Stimulated activated CD4-positive, alpha-beta T cell treated with anti-CD3 and anti-CD28 coated beads, Interleukin-12 subunit alpha, Interleukin-12 subunit beta, amount 100 ng/mL, for 48 hours (primary cell): ENCODE data around the gene DAPK3.
"Not testable (repeated sequence)": the region's sequence is repeated elsewhere in the genome, so short reads cannot be mapped to it uniquely, and the experiment has no call there.

Experiments used
- DNase-seq, 3 donors: peaks; one replicate each; pipeline ENCODE4 v3.0.0-alpha.2; 2020; ENCODE audit warnings: low read depth in 2 of 3, low spot score in 1 of 3

Gene DAPK3

DNA sequence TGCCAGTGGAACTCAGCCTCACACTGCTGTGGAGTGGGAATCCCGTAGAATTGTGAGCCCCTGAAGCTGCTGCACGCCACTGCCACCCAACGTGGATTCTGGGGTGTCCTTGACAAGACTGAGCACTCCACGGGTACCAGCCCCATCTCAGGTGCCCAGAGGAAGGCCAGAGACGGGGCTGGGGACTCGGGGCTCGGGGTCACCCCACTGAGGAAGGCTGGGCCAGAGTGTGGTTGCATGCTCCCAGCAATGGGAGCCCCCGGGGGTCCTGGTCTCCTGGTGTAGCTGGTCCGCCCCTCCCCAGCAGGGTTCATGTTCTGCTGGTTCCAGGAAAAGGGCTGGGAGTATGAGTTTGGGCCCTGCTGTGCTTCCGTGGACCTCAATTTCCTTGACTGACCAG is 15.2 kb downstream of the DAPK3 start:
- no peak for DNase-seq

DNA sequence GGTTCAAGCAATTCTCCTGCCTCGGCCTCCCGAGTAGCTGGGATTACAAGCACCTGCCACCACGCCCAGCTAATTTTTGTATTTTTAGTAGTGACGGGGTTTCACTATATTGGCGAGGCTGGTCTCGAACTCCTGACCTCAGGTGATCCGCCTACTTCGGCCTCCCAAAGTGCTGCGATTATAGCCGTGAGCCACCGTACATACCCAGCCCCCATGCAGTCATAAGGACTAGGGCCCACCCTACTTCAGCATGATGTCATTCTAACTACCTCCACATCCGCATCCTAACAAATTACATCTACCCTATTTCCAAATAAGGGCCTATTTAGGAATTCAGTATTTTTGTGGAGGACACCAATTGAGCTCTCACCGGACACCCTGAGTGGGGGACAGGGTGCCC is 15.6 kb downstream of the DAPK3 start:
- not testable (repeated sequence) for DNase-seq

DNA sequence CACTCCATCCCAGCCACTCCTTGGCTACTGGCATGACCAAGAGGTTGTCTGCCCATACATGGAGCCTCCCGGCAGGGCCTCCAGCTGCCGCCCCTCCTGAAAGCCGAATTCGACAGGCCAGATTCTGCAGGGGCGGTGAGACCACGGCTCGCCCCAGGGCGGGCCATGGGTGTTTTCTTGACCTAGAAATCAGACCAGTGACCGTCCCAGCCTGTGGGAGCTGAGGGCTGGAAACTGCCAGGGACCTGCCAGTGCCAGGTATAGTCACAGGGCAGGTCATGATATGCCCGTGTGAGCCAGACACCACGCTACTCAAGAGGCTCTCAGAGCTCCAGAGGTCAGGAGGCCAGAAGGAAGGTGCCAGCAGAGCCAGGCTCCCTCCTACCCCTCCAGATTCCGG is 16.8 kb downstream of the DAPK3 start:
- DNase-seq, result no peak

DNA sequence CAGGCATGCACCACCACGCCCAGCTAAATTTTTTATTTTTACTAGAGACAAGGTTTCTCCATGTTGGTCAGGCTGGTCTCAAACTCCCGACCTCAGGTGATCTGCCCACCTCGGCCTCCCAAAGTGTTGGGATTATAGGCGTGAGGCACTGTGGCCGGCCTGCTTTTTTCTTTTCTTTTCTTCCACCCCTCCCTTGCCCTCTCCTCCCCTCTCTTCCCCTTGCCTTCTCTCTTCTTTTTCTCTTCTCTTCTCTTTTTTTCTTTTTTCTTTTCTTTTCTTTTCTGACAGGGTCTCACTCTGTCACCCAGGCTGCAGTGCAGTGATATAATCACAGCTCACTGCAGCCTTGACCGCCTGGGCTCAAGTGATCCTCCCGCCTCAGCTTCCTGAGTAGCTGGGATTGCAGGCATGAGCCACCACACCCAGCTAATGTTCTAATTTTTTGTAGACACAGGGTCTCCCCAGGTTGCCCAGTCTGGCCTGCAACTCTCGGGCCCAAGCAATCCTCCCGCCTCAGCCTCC is 18.1 kb downstream of the DAPK3 start:
- DNase-seq, result not testable (repeated sequence)

DNA sequence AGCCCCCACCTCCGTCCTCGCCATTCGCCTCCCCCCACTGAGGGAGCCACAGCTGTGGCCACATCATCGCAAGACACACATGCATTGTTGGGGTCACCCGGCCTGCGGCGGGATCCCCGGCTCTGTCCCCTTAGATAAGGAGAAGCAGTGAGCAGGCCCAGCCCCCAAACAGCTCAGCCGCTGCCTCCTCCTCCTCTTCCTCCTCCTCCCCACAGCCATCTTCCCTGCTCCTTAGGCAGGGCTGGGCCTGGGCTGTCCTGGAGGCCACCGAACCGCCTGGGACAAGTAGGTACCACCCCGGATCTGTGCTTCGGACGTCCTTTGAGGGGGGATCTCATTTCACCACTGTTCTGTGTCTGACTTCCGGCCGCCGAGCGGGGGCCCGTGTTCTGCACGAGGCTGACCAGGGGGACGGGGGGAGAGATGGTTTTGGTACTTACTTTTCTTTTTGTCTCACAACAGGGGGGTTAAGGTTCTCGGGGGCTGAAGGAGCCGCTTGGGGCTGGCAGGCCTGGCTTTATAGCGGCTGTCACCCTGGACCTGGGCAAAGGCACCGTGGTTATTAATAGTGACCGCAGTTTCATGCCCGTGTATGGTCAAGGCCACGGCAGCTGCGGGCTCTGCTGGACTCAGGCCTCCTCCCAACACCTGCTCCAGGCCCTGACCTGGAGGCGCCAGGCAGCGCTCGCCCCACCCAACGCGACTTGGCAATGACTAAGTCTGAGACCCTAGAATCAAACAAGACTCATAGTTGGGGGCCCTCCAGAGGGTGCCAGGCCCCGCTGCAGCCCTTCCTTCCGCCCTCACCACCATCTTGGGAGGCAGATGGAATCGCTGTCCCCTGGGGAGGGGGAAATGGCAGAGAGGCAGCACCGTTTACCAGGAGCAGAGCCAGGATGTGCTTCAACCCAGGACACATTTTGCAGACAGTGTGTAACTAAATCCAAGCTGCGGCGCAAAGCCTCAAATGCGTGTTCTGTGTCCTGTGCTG is 19.7 kb downstream of the DAPK3 start:
- peak in 1 of 3 donors; percentile 6 for DNase-seq

DNA sequence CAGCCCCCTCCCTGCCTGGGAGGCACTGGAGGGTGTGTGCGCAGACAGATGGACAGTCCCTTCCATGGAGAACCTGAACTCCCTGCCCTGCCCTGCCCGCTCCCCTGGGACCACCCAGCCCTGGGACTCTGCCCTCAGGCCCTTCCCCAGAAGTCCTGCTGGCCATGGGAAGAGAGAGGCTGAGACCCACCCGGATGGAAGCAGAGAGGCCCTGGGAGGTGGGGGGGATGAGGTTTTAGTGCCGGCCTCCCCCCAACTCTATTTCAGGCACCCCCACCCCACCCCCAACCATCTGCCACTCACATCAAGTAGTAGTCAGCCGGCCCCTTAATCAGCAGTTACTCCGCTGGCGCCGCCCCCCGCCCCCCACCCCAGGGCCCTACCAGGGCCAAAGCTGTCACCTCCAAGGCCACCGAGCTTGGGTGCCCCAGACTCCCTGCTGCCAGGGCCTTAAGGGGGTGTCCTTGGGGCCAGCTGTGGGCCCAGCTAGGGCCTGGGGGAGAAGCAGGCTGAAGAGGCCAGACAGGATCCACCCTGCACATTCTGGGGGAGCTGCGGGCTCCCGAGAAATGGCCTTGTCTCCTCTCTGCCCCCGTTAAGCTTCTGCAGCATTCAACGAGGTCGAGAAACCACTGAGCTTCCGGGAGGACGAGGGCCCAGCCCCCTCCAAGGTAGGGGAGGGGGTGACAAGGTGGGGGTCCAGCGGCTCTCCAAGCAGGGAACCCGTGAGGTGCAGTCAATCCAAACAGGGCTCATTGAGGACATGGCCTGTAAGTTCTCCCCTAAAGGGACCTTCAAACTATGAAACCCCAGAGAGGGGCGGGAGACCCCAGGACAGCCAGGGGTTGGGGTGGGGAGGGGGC is 20.7 kb downstream of the DAPK3 start:
- DNase-seq, result no peak

DNA sequence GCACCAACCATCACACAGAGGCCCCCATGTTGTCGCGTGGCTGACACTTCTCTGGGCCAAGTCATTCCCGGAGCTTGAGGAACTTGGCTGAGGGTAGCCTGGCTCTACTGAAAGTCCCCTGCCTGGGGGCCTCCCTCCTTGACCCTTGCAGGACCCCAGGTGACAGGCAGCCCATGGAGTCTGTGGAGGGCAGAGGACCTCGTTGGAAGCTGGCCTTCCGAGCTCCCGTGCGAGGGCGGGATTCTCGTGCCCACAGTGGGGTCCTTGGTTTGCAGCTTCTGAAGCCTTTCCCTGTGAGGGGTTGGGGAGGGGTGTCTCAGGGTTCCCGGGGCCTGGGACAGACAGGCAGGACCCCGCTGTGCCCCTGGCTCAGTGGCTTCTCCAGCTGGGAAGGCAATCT is 21.6 kb downstream of the DAPK3 start:
- DNase-seq, result no peak

DNA sequence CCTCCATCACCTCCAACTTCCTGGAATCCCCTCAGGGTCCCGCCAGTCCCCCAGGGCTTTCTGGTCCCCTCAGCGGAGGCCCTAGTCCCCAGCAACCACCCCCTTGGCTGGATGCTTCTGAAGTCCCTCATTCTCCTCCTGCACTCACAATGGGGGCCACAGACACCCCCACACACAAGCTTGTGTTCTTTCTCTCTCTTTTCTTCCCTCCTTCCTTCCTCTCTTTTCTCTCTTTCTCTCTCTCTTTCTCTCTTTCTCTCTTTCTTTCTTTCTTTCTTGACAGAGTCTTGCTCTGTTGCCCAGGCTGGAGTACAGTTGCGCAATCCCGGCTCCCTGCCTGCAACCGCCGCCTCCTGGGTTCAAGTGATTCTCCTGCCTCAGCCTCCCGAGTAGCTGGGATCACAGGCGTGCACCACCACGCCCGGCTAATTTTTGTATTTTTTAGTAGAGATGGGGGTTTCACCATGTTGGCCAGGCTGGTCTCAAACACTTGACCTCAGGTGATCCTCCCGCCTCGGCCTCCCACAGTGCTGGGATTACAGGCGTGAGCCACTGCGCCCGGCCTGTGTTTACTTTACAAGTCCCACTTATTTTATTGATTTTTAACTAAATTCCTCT is 23.5 kb downstream of the DAPK3 start:
- DNase-seq, result not testable (repeated sequence)

DNA sequence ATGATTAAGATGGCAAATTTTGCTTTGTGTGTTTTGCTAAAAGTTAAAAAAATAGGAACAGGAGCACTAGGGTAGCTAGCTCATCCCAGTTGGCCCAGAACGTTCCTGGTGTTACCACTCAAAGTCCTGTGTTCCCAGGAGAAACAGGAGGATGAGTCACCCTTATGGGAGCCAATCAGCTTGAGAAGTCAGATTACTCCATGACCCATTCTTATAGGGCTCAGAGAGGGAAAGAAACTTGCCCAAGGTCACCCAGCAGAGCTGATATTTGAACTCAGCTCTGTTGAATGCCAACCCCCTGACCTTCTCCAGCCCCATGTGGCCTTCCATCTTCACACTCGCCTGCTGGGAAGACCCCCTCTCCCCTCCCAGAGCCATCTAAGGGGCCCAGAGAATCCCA is 25.1 kb downstream of the DAPK3 start:
- no peak for DNase-seq

DNA sequence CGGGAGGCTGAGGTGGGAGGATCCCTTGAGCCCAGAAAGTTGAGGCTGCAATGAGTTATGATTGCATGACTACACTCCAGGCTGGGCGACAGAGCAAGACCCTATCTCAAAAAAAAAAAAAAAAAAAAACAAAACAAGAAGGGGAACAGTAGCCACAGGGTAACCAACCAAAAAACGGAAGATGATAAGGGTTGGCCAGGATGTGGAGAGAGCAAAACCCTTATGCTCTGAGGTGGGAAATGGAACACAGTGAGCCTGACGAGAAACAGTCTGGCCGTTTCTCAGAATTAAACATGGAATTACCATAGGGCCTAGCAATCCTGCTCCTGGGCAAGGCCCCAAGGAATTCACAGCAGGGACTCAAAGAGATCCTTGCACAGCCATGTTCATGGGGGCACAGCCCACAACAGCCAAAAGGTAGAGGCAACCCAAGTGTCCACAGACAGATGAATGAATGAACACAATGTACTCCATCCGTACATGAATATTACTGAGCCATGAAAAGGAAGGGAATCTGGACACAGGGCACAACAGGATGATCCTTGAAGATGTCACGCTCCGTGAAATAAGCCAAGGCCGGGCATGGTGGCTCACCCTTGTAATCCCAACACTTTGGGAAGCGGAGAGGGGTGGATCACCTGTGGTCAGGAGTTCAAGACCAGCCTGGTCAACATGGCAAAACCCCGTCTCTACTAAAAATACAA is 26.7 kb downstream of the DAPK3 start:
- no peak for DNase-seq

DNA sequence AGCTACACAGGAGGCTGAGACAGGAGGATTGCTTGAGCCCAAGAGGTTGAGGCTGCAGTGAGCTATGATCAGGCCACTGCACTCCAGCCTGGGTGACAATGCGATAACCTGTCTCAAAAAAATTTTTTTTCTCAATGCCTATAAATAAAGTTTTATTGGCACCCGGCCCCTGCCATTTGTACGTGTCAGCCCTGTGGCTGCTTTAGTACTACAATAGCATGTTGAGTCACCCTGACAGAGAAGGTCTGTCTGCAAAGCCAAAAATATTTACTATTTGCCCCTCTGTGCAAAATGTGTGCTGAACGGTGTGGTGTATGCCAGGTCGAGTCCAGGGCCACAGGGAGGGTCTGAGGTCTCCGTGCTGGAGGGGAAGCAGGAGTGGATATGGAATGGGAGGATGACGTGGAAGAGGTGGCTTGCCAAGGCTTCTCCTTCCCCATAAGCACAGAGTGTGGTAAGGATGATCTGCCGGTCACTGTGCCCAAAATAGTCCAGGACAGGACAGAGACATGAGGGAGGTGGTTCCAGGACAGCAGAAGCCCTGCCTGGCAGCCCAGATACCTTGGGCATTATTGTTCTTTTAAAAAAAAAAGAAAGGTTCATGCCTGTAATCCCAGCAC is 28.0 kb downstream of the DAPK3 start:
- DNase-seq, result no peak

DNA sequence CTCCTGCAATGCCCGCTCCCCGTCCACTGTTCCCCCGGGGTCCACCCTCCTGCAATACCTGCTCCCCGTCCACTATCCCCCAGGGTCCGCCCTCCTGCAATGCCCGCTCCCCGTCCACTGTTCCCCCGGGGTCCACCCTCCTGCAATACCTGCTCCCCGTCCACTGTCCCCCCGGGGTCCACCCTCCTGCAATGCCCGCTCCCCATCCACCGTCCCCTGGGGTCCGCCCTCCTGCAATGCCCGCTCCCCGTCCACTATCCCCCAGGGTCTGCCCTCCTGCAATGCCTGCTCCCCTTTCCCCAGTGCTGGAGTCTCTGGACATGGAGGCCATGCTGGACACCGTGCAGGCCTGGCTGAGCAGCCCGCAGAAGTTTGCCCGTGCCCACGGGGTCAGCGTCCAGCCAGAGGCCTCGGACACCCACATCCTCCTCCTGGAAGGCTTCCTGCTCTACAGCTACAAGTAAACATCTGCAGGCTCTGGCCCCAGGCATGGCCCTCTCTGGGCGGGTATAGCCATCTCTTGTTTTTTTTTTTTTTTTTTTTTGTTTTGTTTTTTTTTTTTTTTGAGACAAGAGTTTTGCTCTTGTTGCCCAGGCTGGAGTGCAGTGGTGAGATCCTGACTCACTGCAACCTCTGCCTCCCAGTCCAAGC is 32.5 kb downstream of the DAPK3 start:
- not testable (repeated sequence) for DNase-seq

DNA sequence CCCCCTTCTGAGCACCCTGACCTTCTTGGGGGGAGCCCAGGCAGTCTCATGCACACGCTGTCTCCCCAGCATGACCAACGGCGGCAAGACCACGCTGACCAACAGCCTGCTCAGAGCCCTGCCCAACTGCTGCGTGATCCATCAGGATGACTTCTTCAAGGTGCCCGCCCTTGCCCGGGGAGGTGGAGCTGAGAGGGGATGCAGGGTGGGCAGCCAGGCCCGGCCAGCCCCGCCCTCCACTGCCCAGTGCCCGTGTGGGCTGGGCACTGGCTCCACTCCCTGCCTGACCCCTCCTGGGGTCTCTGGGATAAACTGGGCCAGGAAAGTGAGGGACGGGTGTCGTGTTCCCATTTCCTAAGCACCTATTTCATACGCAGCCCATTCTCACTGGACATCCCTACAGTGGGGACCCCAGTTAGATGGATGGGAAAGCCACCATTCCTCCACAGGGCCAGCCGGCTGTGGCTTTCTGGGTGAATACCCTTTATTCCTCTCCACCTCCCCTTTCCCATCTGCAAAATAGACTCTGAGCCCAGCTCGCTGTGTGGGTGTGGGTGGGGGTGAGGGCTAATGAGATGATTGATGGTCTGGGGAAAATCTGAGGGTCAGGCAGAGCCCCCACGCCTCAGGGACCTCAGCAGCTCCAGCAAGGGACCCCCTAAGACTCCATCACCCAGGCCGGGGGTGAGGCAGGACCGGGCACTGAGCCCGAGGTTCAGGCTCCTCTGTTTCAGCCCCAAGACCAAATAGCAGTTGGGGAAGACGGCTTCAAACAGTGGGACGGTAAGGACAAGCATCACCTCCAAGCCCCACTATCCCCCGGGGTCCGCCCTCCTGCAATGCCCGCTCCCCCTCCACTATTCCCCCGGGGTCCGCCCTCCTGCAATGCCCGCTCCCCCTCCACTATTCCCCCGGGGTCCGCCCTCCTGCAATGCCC is 34.1 kb downstream of the DAPK3 start:
- DNase-seq, result no peak

DNA sequence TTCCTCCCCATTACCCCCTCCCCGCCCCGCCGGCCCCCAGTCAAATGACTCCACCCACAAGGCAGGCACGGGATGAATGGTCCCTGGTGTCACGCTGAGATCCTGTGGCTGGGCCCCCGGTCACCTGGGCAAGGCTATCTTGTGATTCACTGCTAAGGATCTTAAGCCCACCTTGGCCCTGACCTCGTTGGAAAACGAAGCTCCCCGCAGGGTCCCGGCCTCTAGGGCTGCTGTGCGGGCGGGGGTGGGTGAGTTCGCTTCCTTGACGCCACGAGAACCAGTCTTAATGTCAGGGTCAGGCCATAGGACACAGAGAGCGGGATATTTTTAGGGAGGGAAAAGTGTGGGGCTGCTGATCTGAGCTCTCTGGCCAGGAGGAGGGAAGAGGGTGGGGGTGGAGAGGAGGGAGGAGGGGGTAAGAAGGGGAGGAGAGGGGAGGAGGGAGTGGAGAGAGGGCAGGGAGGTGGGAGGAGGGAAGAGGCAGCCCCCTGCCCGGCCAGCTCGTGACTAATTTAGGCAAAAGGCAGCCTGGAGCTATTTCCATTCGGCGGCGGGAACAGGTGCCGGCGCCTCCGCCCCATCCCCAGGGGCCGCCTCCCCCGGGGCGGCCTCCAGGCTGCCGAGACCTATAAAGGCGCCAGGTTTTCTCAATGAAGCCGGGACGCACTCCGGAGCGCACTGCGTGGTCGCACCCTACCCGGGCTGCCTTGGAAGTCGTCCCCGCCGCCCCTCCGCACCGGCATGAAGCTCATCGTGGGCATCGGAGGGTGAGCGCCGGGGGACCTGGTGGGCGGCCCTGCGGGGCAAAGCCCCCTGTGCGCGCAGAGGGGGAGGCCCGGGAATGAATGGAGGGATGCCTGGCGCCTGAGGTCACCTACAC is 37.7 kb downstream of the DAPK3 start, which contains the start of gene NMRK2:
Gene NMRK2, plus strand, starts transcription at position 139 of the 880 bp plus-strand sequence. Its CDS starts 603 bp downstream, at position 742.
- no peak for DNase-seq

DNA sequence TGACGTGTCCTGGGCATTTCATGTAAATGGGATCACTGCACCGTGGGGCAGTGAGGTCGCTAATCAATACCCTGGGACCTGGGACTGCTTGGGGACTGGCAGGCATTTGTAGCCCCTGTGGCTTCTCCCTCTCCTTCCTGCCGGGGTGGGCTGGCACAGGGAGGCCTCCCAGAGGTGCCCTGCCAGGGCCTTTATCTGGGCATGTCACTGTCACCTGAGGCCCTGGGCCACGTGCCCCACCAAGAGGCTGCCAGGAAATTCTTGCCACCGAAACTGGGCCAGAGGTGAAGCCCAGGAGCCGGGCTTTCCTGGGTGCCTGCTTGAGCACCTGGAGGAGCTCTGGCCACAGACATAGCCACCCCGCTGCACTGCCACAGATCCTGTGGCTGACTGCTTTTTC is 39.9 kb downstream of the DAPK3 start:
- no peak for DNase-seq

DNA sequence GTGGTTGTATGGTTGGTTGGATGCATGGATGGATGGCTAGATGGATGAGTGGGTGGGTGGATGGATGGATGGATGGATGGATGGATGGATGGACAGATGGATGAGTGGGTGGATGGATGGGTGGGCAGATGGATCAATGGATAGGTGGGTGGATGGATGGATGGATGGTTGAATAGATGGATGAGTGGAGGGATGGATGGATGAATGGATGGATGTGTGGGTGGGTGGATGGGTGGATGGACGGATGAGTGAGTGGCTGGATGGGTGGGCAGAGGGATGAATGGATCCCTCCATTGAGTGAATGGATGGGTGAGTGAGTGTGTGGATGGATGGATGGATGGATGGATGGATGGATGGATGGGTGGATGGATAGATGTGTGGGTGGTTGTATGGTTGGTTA is 47.0 kb downstream of the DAPK3 start:
- DNase-seq, result no peak

DNA sequence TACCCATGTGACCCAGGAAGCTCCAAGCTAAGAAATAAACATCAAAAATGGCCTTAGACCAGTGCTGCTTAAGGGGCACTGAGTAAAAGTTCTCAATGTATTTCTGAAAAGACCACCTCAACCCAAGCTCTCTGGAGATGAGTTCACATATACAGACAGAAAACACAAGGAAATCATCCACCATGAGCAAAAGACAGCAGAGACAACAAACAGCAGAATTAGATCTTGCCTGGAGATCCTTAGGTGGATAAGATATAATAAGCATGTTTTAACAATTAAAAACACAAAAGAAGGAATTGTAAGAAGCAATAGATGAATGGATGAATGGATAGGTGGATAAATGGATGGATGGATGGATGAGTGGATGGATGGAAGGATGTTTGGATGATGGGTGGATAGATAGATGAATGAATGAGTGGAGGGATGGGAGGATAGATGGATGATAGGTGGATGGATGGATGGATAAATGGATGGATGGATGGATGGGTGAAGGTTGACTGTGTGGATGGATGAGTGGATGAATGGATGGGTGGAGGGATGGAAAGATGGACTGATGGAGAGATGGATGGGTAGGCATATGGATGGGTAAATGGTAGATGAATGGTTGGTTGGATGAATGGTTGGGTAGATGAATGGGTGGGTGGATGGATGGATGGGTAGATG is 47.7 kb downstream of the DAPK3 start:
- no peak for DNase-seq
